Uterus (tissue), 2 donors: ENCODE measurements around the gene RBFOX1.

Source experiments
- CTCF ChIP-seq, 4 experiments: fragments of 200-600 bp in 2 of 4; fragments of 450-650 bp in 2 of 4; sonication (generic) in 2 of 4; IDR thresholded peaks; one replicate each; pipeline ENCODE4 v1.5.1; 2016 to 2019; ENCODE audit warnings: antibody characterized with exemption in 4 of 4, mild to moderate bottlenecking in 2 of 4, moderate library complexity in 1 of 4
- POLR2A ChIP-seq, 2 donors: fragments of 450-650 bp; IDR thresholded peaks; one replicate each; pipeline ENCODE4 v1.6.1; 2016; ENCODE audit warnings: antibody characterized with exemption in 2 of 2, mild to moderate bottlenecking in 1 of 2, moderate library complexity in 1 of 2

- TF ChIP-seq CTCF (IDR thresholded peaks at IDR 0.05) = no peak
- no peak for TF ChIP-seq POLR2A (IDR thresholded peaks at IDR 0.05)
Observed at GRCh38 chr16:7547736-7548135, 215.1 kb downstream of the RBFOX1 start.
